ENCODE data around the gene COPG1.

COPG1 gene

GRCh38 chr3:129304962-129305222 is 55.5 kb downstream of the COPG1 start:
- Histone ChIP-seq H3K4me3 (ENCODE audit: low read length) (no peak overlapping the region), H3K36me3 (ENCODE audit: insufficient read depth, low read length) (peaks cover 47% of the 10 kb centered on the region), H3K9me3 (ENCODE audit: low read length) (no peaks in the 10 kb centered on the region), H3K4me1 (ENCODE audit: insufficient read depth, low read length) (no peaks in the 10 kb centered on the region), H3K27me3 (ENCODE audit: insufficient read depth, low read length) (no peaks in the 10 kb centered on the region), H2AFZ (ENCODE audit: low read depth, low read length) (no peak overlapping the region)

DNA sequence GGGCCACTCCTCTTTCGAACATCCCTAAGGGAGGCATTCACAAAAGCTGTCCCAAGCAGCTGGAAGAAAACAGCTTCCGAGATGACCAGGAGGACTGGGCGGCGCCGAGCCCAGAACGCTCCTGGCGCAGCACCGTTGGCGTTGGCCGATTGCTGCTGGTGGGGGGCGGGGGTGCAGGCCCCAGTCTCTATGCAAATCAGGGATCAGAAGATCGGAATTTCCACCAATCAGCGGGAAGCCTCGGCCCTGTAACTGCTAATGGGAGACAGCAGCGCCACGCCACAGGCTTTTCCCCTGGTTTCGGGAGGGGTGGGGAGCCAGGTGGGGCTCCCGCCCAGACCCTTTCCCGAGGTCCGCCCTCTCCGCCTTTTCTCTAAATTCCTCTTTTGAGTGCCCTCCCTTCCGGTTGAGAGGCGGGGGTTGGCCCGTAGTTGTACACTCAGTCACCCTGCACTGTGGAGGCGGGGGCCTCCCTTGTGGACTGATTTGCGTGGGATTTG is 56.2 kb downstream of the COPG1 start:
- Histone ChIP-seq H2AFZ (ENCODE audit: low read depth, low read length) (no peak overlapping the region), H3K4me1 (ENCODE audit: insufficient read depth, low read length) (no peaks in the 10 kb centered on the region), H3K36me3 (ENCODE audit: insufficient read depth, low read length) (peaks cover 42% of the 10 kb centered on the region), H3K9me3 (ENCODE audit: low read length) (no peaks in the 10 kb centered on the region), H3K27me3 (ENCODE audit: insufficient read depth, low read length) (no peaks in the 10 kb centered on the region), H3K4me3 (ENCODE audit: low read length) (no peak overlapping the region)

DNA sequence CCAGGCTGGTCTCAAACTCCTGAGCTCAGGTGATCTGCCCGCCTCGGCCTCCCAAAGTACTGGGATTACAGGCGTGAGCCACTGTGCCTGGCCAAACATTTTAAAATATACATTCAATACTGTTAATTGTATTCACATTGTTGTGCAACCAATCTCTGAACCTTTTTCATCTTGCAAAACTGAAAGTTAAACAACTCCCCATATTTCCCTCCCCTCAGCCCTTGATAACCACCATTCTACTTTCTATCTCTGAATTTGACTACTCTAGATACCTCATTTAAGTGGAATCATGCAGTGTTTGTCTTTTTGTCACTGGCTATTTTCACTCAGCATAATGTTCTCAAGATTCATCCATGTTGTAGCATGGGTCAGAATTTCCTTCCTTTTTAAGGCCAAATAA is 59.2 kb downstream of the COPG1 start:
- Histone ChIP-seq H3K36me3 (ENCODE audit: insufficient read depth, low read length) (peaks cover 23% of the 10 kb centered on the region), H3K9me3 (ENCODE audit: low read length) (no peaks in the 10 kb centered on the region)

GRCh38 chr3:129310111-129311011 is 61.0 kb downstream of the COPG1 start:
- Histone ChIP-seq H3K36me3 (ENCODE audit: insufficient read depth, low read length) (peaks cover 10% of the 10 kb centered on the region), H3K4me3 (ENCODE audit: low read length) (no peak overlapping the region), H2AFZ (ENCODE audit: low read depth, low read length) (no peak overlapping the region), H3K27me3 (ENCODE audit: insufficient read depth, low read length) (no peaks in the 10 kb centered on the region), H3K9me3 (ENCODE audit: low read length) (no peaks in the 10 kb centered on the region), H3K4me1 (ENCODE audit: insufficient read depth, low read length) (peaks cover 12% of the 10 kb centered on the region)

More for the DNA sequence above, 59.2 kb downstream of the COPG1 start:
- no peak overlapping the region for H3K4me3 ChIP-seq (ENCODE audit: low read length)
- no peak overlapping the region for H2AFZ ChIP-seq (ENCODE audit: low read depth, low read length)
- peaks cover 1% of the 10 kb centered on the region for H3K4me1 ChIP-seq (ENCODE audit: insufficient read depth, low read length)
- no peaks in the 10 kb centered on the region for H3K27me3 ChIP-seq (ENCODE audit: insufficient read depth, low read length)

DNA sequence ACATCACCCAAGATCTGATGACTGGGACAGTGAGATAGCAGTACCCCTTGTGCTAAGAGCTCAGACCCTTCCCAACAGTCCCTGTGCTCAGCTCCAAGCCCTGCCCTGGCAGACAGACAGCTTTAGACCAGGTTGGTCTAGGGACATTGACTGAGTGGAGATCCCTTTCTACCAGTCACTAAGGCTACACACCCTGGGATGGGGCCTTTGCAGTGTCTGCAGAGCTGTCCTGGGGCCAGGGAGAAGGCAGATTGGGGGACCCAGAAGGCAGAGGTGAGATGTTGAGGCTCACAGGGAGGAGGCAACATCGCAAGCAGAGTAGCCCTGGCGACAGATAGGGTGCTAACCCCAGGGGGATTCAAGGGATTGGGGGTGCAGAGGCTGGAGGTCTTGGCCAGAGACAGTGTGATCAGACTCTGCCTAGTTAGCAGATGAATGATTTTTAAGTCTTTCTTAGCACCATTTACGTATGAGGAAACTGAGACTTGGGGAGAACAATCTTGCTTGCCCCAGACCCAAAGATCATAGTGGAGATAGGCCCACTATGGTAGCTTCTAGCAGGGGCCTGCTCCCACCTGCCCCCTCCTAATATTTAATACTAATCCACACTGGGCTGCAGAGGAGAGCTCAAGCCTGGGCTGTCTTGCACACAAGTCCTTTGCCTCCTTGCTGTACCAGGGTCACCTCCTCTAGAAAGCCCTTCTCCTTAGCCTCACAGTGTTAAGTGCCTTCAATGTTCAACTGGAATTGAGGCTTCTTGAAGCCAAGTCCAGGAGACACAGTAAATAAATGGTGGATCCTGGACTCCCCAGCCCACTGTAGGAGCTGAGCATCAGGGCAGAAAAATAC is 61.9 kb downstream of the COPG1 start:
- Histone ChIP-seq H3K4me3 (ENCODE audit: low read length) (no peak overlapping the region), H3K9me3 (ENCODE audit: low read length) (no peaks in the 10 kb centered on the region), H3K27me3 (ENCODE audit: insufficient read depth, low read length) (no peaks in the 10 kb centered on the region), H2AFZ (ENCODE audit: low read depth, low read length) (no peak overlapping the region), H3K36me3 (ENCODE audit: insufficient read depth, low read length) (peaks cover 6% of the 10 kb centered on the region), H3K4me1 (ENCODE audit: insufficient read depth, low read length) (peaks cover 12% of the 10 kb centered on the region)

GRCh38 chr3:129312021-129312639 is 62.7 kb downstream of the COPG1 start:
- Histone ChIP-seq H3K4me1 (ENCODE audit: insufficient read depth, low read length) (peaks cover 16% of the 10 kb centered on the region), H2AFZ (ENCODE audit: low read depth, low read length) (no peak overlapping the region), H3K9me3 (ENCODE audit: low read length) (no peaks in the 10 kb centered on the region), H3K36me3 (ENCODE audit: insufficient read depth, low read length) (no peaks in the 10 kb centered on the region), H3K4me3 (ENCODE audit: low read length) (no peak overlapping the region), H3K27me3 (ENCODE audit: insufficient read depth, low read length) (no peaks in the 10 kb centered on the region)

DNA sequence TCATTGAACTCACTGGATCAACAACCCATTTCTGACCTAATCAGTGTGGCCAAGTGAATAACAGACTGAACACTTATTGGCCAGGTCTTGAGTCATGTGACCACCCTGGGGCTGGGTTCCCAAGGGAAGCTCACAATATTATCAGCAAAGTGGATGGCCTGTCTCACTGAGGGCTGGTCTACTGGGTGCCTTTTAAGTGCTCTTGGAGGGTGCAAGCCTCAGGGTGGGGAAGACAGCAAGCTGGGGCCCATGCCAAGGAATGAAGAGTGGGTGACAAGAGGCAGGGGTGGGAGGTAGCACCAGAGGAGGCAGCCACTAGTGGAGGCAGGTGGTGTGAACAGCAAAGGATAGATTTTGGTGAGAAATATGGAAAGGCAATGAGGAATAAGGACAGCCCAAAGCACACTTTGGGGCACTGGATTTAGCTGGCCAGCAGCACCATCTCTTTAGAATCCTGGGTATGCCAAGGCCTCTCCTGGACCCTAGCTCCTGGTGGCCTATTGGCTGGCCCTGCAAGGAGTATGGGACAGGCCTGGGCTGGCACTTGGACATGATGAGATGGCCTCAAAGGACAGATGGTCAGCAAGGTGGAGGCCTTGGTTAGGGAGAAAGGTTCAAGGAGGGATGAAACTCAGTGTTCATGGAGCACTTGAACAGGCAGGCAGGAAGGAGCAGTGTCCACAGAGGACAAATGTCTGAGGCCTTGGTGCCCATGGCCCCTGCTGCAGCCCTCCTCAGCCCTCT is 63.4 kb downstream of the COPG1 start:
- peaks cover 21% of the 10 kb centered on the region for H3K4me1 ChIP-seq (ENCODE audit: insufficient read depth, low read length)
- H3K4me3 ChIP-seq (ENCODE audit: low read length) = no peak overlapping the region
- H3K27me3 ChIP-seq (ENCODE audit: insufficient read depth, low read length) = no peaks in the 10 kb centered on the region
- no peak overlapping the region for H2AFZ ChIP-seq (ENCODE audit: low read depth, low read length)
- peaks cover 2% of the 10 kb centered on the region for H3K36me3 ChIP-seq (ENCODE audit: insufficient read depth, low read length)
- H3K9me3 ChIP-seq (ENCODE audit: low read length) = no peaks in the 10 kb centered on the region

- Histone ChIP-seq H3K9me3 (ENCODE audit: low read length) (no peaks in the 10 kb centered on the region), H3K36me3 (ENCODE audit: insufficient read depth, low read length) (peaks cover 4% of the 10 kb centered on the region), H3K4me3 (ENCODE audit: low read length) (no peak overlapping the region), H2AFZ (ENCODE audit: low read depth, low read length) (no peak overlapping the region), H3K27me3 (ENCODE audit: insufficient read depth, low read length) (no peaks in the 10 kb centered on the region), H3K4me1 (ENCODE audit: insufficient read depth, low read length) (peaks cover 21% of the 10 kb centered on the region)
Measured at GRCh38 chr3:129313415-129313664, 63.9 kb downstream of the COPG1 start.

GRCh38 chr3:129313665-129314385 is 64.4 kb downstream of the COPG1 start:
- peaks cover 21% of the 10 kb centered on the region for H3K4me1 ChIP-seq (ENCODE audit: insufficient read depth, low read length)
- peaks cover 4% of the 10 kb centered on the region for H3K36me3 ChIP-seq (ENCODE audit: insufficient read depth, low read length)
- peak overlapping the region; percentile 81 for H3K4me3 ChIP-seq (ENCODE audit: low read length)
- H3K27me3 ChIP-seq (ENCODE audit: insufficient read depth, low read length) = no peaks in the 10 kb centered on the region
- H2AFZ ChIP-seq (ENCODE audit: low read depth, low read length) = no peak overlapping the region
- H3K9me3 ChIP-seq (ENCODE audit: low read length) = no peaks in the 10 kb centered on the region

- no peaks in the 10 kb centered on the region for H3K27me3 ChIP-seq (ENCODE audit: insufficient read depth, low read length)
- peak overlapping the region; percentile 81 for H3K4me3 ChIP-seq (ENCODE audit: low read length)
- H2AFZ ChIP-seq (ENCODE audit: low read depth, low read length) = no peak overlapping the region
- no peaks in the 10 kb centered on the region for H3K9me3 ChIP-seq (ENCODE audit: low read length)
- H3K36me3 ChIP-seq (ENCODE audit: insufficient read depth, low read length) = peaks cover 10% of the 10 kb centered on the region
- H3K4me1 ChIP-seq (ENCODE audit: insufficient read depth, low read length) = peaks cover 21% of the 10 kb centered on the region
Measured at GRCh38 chr3:129314386-129315222, 65.2 kb downstream of the COPG1 start.

DNA sequence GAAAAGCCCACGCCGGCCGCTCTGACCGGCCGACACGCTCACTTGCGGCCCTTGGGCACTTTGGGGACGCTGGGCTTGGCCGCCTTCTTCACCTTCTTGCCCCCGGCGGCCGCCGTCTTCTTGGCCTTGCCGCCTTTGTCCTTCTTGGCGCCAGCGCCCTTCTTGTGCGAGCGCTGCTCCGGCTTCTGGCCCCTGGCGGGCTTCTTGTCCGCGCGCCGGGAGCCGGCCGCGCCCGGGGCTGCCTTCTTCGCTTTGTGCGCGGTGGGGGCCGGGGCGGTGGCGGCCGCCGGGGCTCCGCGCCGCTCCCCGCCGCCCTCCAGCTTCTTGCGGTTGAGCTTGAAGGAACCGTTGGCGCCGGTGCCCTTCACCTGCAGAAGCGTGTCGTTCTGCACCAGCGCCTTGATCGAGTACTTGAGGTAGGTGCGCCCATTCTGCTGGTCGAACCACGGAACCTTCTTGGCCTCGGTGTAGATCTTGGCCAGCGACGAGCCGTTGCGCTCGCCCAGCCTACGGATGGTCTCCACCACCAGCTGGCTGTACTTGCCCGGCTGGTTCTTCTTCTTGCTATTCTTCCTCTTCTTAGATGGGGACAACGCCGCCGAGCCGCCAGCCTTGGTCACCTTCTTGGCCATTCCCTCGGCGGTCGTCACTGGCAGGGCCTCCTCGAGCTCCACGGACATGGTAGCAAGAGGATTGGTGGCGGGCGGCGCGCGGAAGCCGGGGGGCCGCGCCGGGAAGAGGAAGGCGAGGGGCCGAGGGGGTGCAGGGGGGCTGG is 66.0 kb downstream of the COPG1 start:
- Histone ChIP-seq H2AFZ (ENCODE audit: low read depth, low read length) (no peak overlapping the region), H3K4me1 (ENCODE audit: insufficient read depth, low read length) (peaks cover 21% of the 10 kb centered on the region), H3K36me3 (ENCODE audit: insufficient read depth, low read length) (peaks cover 18% of the 10 kb centered on the region), H3K9me3 (ENCODE audit: low read length) (no peaks in the 10 kb centered on the region), H3K27me3 (ENCODE audit: insufficient read depth, low read length) (no peaks in the 10 kb centered on the region), H3K4me3 (ENCODE audit: low read length) (peak overlapping the region; percentile 81)

All from neuron (in vitro differentiated cells).